H9 (cell line): Measurements from ENCODE around the gene ABHD5. TPM values are rescaled to one million over a fixed set of nuclear protein-coding genes. Genes with fewer than 3 reads are reported as not detected.

Experiments
- DNase-seq: peaks from one replicate; pipeline ENCODE4 v3.0.0-alpha.2; 2017
- H2AFZ ChIP-seq: one replicate; pipeline ENCODE4 v1.6.1; 2013; ENCODE audit warnings: mild to moderate bottlenecking, low read length, control low read depth, moderate library complexity
- H2AK5ac ChIP-seq: 2 replicates; pipeline ENCODE4 v1.6.1; 2013; ENCODE audit warnings: low read length, control low read depth, mixed read lengths; ENCODE audit not compliant: insufficient read length
- H2BK120ac ChIP-seq: one replicate; pipeline ENCODE4 v1.6.1; 2013; ENCODE audit warnings: low read depth, mild to moderate bottlenecking, low read length, control low read depth, inconsistent platforms; ENCODE audit not compliant: poor library complexity, severe bottlenecking
- H2BK12ac ChIP-seq: 2 replicates; pipeline ENCODE4 v1.6.1; 2013; ENCODE audit warnings: low read length, control low read depth, mixed read lengths, low read depth; ENCODE audit not compliant: insufficient read length
- H2BK15ac ChIP-seq: 2 replicates; pipeline ENCODE4 v1.6.1; 2013; ENCODE audit warnings: low read depth, low read length, control low read depth
- H2BK20ac ChIP-seq: one replicate; pipeline ENCODE4 v1.6.1; 2013; ENCODE audit warnings: low read depth, mild to moderate bottlenecking, low read length, control low read depth, inconsistent platforms; ENCODE audit not compliant: poor library complexity, severe bottlenecking
- H2BK5ac ChIP-seq: 2 replicates; pipeline ENCODE4 v1.6.1; 2013; ENCODE audit warnings: low read length, control low read depth, mixed read lengths; ENCODE audit not compliant: insufficient read length
- H3K14ac ChIP-seq: 2 replicates; pipeline ENCODE4 v1.6.1; 2013; ENCODE audit warnings: low read length, control low read depth; ENCODE audit not compliant: insufficient read depth
- H3K18ac ChIP-seq: 2 replicates; pipeline ENCODE4 v1.6.1; 2013; ENCODE audit warnings: low read depth, mild to moderate bottlenecking, mixed read lengths, low read length, control low read depth; ENCODE audit not compliant: insufficient read length
- H3K23ac ChIP-seq: 2 replicates; pipeline ENCODE4 v1.6.1; 2013; ENCODE audit warnings: low read length, control low read depth, mixed read lengths, low read depth; ENCODE audit not compliant: insufficient read length
- H3K23me2 ChIP-seq: 2 replicates; pipeline ENCODE4 v1.6.1; 2013; ENCODE audit warnings: low read depth, mild to moderate bottlenecking, mixed read lengths, low read length, control low read depth; ENCODE audit not compliant: insufficient read length, poor library complexity, severe bottlenecking
- H3K27ac ChIP-seq: 2 replicates; pipeline ENCODE4 v1.5.1; 2013; ENCODE audit warnings: low read length, control low read depth, mixed read lengths, low read depth; ENCODE audit not compliant: insufficient read length
- H3K27me3 ChIP-seq: 2 replicates; pipeline ENCODE4 v1.6.1; 2013; ENCODE audit warnings: low read length, control low read depth, inconsistent platforms; ENCODE audit not compliant: insufficient read depth
- H3K4ac ChIP-seq: 2 replicates; pipeline ENCODE4 v1.6.1; 2013; ENCODE audit warnings: low read depth, mild to moderate bottlenecking, control low read depth, inconsistent platforms, low read length, moderate library complexity
- H3K4me1 ChIP-seq: 2 replicates; pipeline ENCODE4 v1.6.1; 2013; ENCODE audit warnings: low read length, control low read depth, inconsistent platforms; ENCODE audit not compliant: insufficient read depth
- H3K4me2 ChIP-seq: 2 replicates; pipeline ENCODE4 v1.6.1; 2013; ENCODE audit warnings: low read length, control low read depth, mixed read lengths; ENCODE audit not compliant: insufficient read length, insufficient read depth
- H3K56ac ChIP-seq: 2 replicates; pipeline ENCODE4 v1.6.1; 2013; ENCODE audit warnings: low read depth, mild to moderate bottlenecking, mixed read lengths, low read length, control low read depth; ENCODE audit not compliant: insufficient read length
- H3K79me1 ChIP-seq: 2 replicates; pipeline ENCODE4 v1.6.1; 2013; ENCODE audit warnings: low read depth, mild to moderate bottlenecking, moderate library complexity, low read length, control low read depth, inconsistent platforms; ENCODE audit not compliant: insufficient read depth, poor library complexity, severe bottlenecking
- H3K79me2 ChIP-seq: 2 replicates; pipeline ENCODE4 v1.6.1; 2013; ENCODE audit warnings: low read length, control low read depth, inconsistent platforms; ENCODE audit not compliant: insufficient read depth
- H3K9ac ChIP-seq: 2 replicates; pipeline ENCODE4 v1.6.1; 2013; ENCODE audit warnings: low read length, control low read depth, mixed read lengths; ENCODE audit not compliant: insufficient read length; ENCODE audit errors: extremely low read depth
- H3K9me3 ChIP-seq: one replicate; pipeline ENCODE4 v1.6.1; 2013; ENCODE audit warnings: low read depth, low read length, inconsistent platforms; ENCODE audit not compliant: control insufficient read depth
- H3T11ph ChIP-seq: one replicate; pipeline ENCODE4 v1.6.1; 2013; ENCODE audit warnings: mild to moderate bottlenecking, low read length, control low read depth, inconsistent platforms
- H4K20me1 ChIP-seq: one replicate; pipeline ENCODE4 v1.6.1; 2013; ENCODE audit not compliant: control insufficient read depth, insufficient read length, insufficient read depth
- H4K5ac ChIP-seq: 2 replicates; pipeline ENCODE4 v1.6.1; 2013; ENCODE audit warnings: low read depth, mild to moderate bottlenecking, mixed read lengths, low read length, control low read depth; ENCODE audit not compliant: insufficient read length
- H4K8ac ChIP-seq: replicated peaks from 2 replicates; pipeline ENCODE4 v1.6.1; 2013; ENCODE audit warnings: low read length, control low read depth, mixed read lengths, low read depth; ENCODE audit not compliant: insufficient read length
- H4K91ac ChIP-seq: 2 replicates; pipeline ENCODE4 v1.6.1; 2013; ENCODE audit warnings: low read depth, mild to moderate bottlenecking, moderate library complexity, mixed read lengths, low read length, control low read depth; ENCODE audit not compliant: insufficient read length
- H3K27ac Mint-ChIP-seq, 3 experiments: 2 replicates in 2 of 3; 3 replicates in 1 of 3; pipeline ENCODE4 v1.8.0; 2020 to 2021; ENCODE audit warnings: mixed read lengths in 3 of 3, mild to moderate bottlenecking in 1 of 3, moderate library complexity in 1 of 3
- H3K27me3 Mint-ChIP-seq: 2 replicates; pipeline ENCODE4 v1.8.0; 2021; ENCODE audit warnings: low read depth, mild to moderate bottlenecking, moderate library complexity, mixed read lengths
- H3K36me3 Mint-ChIP-seq, 3 experiments: 2 replicates in 2 of 3; 3 replicates in 1 of 3; pipeline ENCODE4 v1.8.0; 2020 to 2021; ENCODE audit warnings: low read depth in 3 of 3, mixed read lengths in 3 of 3; ENCODE audit not compliant: insufficient read depth in 1 of 3
- H3K4me1 Mint-ChIP-seq, 2 experiments: 2 replicates each; pipeline ENCODE4 v1.8.0; 2020; ENCODE audit warnings: mixed read lengths in 2 of 2
- H3K4me3 Mint-ChIP-seq, 2 experiments: 2 replicates in 1 of 2; 3 replicates in 1 of 2; pipeline ENCODE4 v1.8.0; 2020 to 2021; ENCODE audit warnings: mild to moderate bottlenecking in 2 of 2, mixed read lengths in 2 of 2, moderate library complexity in 1 of 2
- H3K9me3 Mint-ChIP-seq, 2 experiments: 2 replicates in 1 of 2; 3 replicates in 1 of 2; pipeline ENCODE4 v1.8.0; 2020; ENCODE audit warnings: mild to moderate bottlenecking in 2 of 2, mixed read lengths in 2 of 2, moderate library complexity in 1 of 2
- CTCF ChIP-seq: fragments of 200-600 bp; sonication (generic); conservative IDR thresholded peaks from 3 replicates; pipeline ENCODE4 v1.8.0; 2021; ENCODE audit warnings: antibody characterized with exemption, mild to moderate bottlenecking
- WGBS: extraction: QIAGEN DNeasy Blood & Tissue Kit; methylation state at CpG from one replicate; pipeline ENCODE4 v1.1.7; 2013; ENCODE audit warnings: missing lambda C conversion rate, low lambda C conversion rate, mixed read lengths; ENCODE audit not compliant: insufficient read length; ENCODE audit errors: extremely low coverage; 5-methylcytosine and 5-hydroxymethylcytosine counted together
- total RNA-seq: library from RNA; stranded (reverse); gene quantifications from 2 replicates; pipeline ENCODE4 v1.2.1, GENCODE V29; 2021

ABHD5 gene
- total RNA-seq, 1 experiment from 2014 or later: 13.1 TPM

DNA sequence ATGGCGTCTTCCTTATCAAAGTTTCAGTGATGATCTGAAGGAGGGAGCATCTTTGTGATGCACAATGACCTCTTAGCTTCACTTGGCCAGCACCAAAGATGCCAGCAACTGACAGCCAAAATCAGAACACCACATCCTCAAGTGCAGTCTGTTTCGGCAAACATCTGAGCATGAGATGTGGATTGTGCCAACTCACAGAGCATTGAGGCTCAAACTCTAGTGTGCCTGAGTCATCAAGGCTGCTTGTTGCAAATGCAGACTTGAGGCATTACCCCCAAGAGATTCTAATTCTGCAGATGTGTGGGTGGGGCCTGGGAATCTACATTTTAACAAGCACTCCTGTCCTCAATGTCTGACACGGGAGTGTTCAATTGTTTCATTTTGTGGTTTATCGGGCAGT is 35.8 kb downstream of the ABHD5 start:
- no peaks in the 10 kb centered on the region; the same call in 1 of the 2 replicates for H3K27me3 Mint-ChIP-seq
- Histone ChIP-seq H2BK15ac (no peak overlapping the region), H3K23ac (no peak overlapping the region), H3K27me3 (no peaks in the 10 kb centered on the region), H3K4ac (no peak overlapping the region), H3K4me1 (0 out of 2 replicates have a peak, but pooled peaks cover 3% of the 10 kb centered on the region), H3K14ac (no peak overlapping the region), H2BK120ac (no peak overlapping the region), H3K79me2 (no peaks in the 10 kb centered on the region), H3K79me1 (no peaks in the 10 kb centered on the region), H4K20me1 (no peaks in the 10 kb centered on the region), H3K9ac (no peak overlapping the region), H3K18ac (no peak overlapping the region), H2AFZ (no peak overlapping the region), H2BK20ac (no peak overlapping the region), H3K27ac (no peak overlapping the region), H4K5ac (no peak overlapping the region), H2BK5ac (no peak overlapping the region), H4K91ac (no peak overlapping the region), H3T11ph (no peak overlapping the region), H2BK12ac (no peak overlapping the region), H3K4me2 (no peak overlapping the region), H3K23me2 (no peaks in the 10 kb centered on the region), H4K8ac (no peak overlapping the region), H3K9me3 (no peaks in the 10 kb centered on the region), H2AK5ac (no peak overlapping the region), H3K56ac (no peak overlapping the region)
- H3K4me1 Mint-ChIP-seq: peaks cover 3 to 15% of the 10 kb centered on the region in 2 experiments
- WGBS: no CpG with 5 or more reads among the region's 4 CpGs
- no peak for DNase-seq
- TF ChIP-seq CTCF: no peak
- H3K4me3 Mint-ChIP-seq: no peak overlapping the region
- H3K27ac Mint-ChIP-seq: no peak overlapping the region
- no peaks in the 10 kb centered on the region for H3K9me3 Mint-ChIP-seq
- H3K36me3 Mint-ChIP-seq: peaks cover 0 to 6% (median 2%) of the 10 kb centered on the region in 3 experiments; a peak in 4 of 7 replicates
